Caco-2 (cell line): ENCODE data around the gene ACOX1. TPM values are rescaled to one million over a fixed set of nuclear protein-coding genes. Genes with fewer than 3 reads are reported as not detected.

ENCODE experiments used
- BruUV-seq: library from RNA; stranded (reverse); fragments of 400-500 nt; replicated peaks from 2 replicates; lab custom pipeline; 2021; lab: Mats Ljungman, UMichigan
- CTCF ChIA-PET: fragments of 300-600 bp; sonication (Branson Sonifier 250); formaldehyde crosslinking; loops from one replicate; lab custom pipeline; 2022; ENCODE audit warnings: antibody characterized with exemption; lab: Charles Lee
- POLR2A ChIA-PET: fragments of 300-600 bp; sonication (Branson Sonifier 250); formaldehyde crosslinking; loops from one replicate; lab custom pipeline; 2022; ENCODE audit warnings: antibody characterized with exemption; lab: Charles Lee
- DNase-seq, 2 experiments: peaks; one replicate each; pipeline versions ENCODE4 v3.0.0 to v3.0.0-alpha.2; 2020 to 2022
- H3K27me3 ChIP-seq: replicated peaks from 2 replicates; pipeline ENCODE4 v1.6.0; 2011; ENCODE audit warnings: low read length; ENCODE audit not compliant: control insufficient read depth, insufficient read depth
- H3K36me3 ChIP-seq: 2 replicates; pipeline ENCODE4 v1.5.1; 2011; ENCODE audit warnings: low read length; ENCODE audit not compliant: control insufficient read depth, insufficient read depth
- H3K4me1 ChIP-seq: fragments of 250-450 bp; sonication (Bioruptor Pico); 2 replicates; pipeline ENCODE4 v1.5.1; 2020; ENCODE audit warnings: mild to moderate bottlenecking
- H3K4me3 ChIP-seq: 2 replicates; pipeline ENCODE4 v1.5.1; 2011; ENCODE audit warnings: low read depth, mild to moderate bottlenecking, control low read depth, low read length
- H3K9me3 ChIP-seq: fragments of 250-450 bp; sonication (Bioruptor Pico); 2 replicates; pipeline ENCODE4 v1.5.1; 2020; ENCODE audit warnings: mild to moderate bottlenecking, moderate library complexity
- H3K27ac Mint-ChIP-seq: one replicate; pipeline ENCODE4 v1.8.0; 2022; ENCODE audit warnings: mixed read lengths; ENCODE audit not compliant: unreplicated experiment
- H3K27me3 Mint-ChIP-seq: one replicate; pipeline ENCODE4 v1.8.0; 2022; ENCODE audit warnings: mixed read lengths; ENCODE audit not compliant: insufficient read depth, unreplicated experiment
- H3K36me3 Mint-ChIP-seq: one replicate; pipeline ENCODE4 v1.8.0; 2022; ENCODE audit warnings: mild to moderate bottlenecking, mixed read lengths; ENCODE audit not compliant: insufficient read depth, unreplicated experiment
- H3K4me1 Mint-ChIP-seq: one replicate; pipeline ENCODE4 v1.8.0; 2022; ENCODE audit warnings: low read depth, mixed read lengths; ENCODE audit not compliant: unreplicated experiment
- H3K4me3 Mint-ChIP-seq: one replicate; pipeline ENCODE4 v1.8.0; 2022; ENCODE audit warnings: mild to moderate bottlenecking, moderate library complexity, mixed read lengths; ENCODE audit not compliant: unreplicated experiment
- H3K9me3 Mint-ChIP-seq: one replicate; pipeline ENCODE4 v1.8.0; 2022; ENCODE audit warnings: mixed read lengths; ENCODE audit not compliant: unreplicated experiment
- intact Hi-C: fragments of 100-400 bp; cut with micrococcal nuclease; formaldehyde crosslinking; loops from one replicate; pipeline ENCODE4 v1.10.0; 2022; ENCODE audit not compliant: unreplicated experiment
- total RNA-seq: library from RNA; stranded (reverse); gene quantifications from 2 replicates; pipeline ENCODE4 v1.2.3, GENCODE V29; 2022
- TF ChIP-seq, protein P1 (sequence below), 2 experiments: fragments of 200-600 bp in 1 of 2; IDR thresholded peaks; 1 replicate in 1 of 2; 2 replicates in 1 of 2; pipeline versions ENCODE4 v1.5.1 to v1.8.0; 2011 to 2022; ENCODE audit warnings: antibody characterized with exemption in 1 of 2, control low read depth in 1 of 2, inconsistent platforms in 1 of 2, low read depth in 1 of 2, low read length in 1 of 2, mild to moderate bottlenecking in 1 of 2, moderate library complexity in 1 of 2; ENCODE audit not compliant: insufficient read depth in 1 of 2, severe bottlenecking in 1 of 2, unreplicated experiment in 1 of 2

Gene ACOX1
- total RNA-seq, 1 experiment from 2014 or later: 48.3 TPM

GRCh38 chr17:75950855-75951554, 28.0 kb downstream of the ACOX1 start:
- Histone ChIP-seq H3K4me1 (no peaks in the 10 kb centered on the region), H3K4me3 (no peak overlapping the region), H3K9me3 (no peaks in the 10 kb centered on the region), H3K27me3 (no peaks in the 10 kb centered on the region), H3K36me3 (0 out of 2 replicates have a peak, but pooled peaks cover 1% of the 10 kb centered on the region)
- Mint-ChIP-seq H3K4me3 (no peak overlapping the region), H3K4me1 (no peaks in the 10 kb centered on the region), H3K27ac (no peak overlapping the region), H3K27me3 (no peaks in the 10 kb centered on the region), H3K9me3 (no peaks in the 10 kb centered on the region), H3K36me3 (peaks cover 86% of the 10 kb centered on the region)
- no peak for DNase-seq
- ChIA-PET POLR2A (no interaction called here), CTCF (no interaction called here)
- BruUV-seq: no TSS peak
- TF ChIP-seq, protein P1, sequence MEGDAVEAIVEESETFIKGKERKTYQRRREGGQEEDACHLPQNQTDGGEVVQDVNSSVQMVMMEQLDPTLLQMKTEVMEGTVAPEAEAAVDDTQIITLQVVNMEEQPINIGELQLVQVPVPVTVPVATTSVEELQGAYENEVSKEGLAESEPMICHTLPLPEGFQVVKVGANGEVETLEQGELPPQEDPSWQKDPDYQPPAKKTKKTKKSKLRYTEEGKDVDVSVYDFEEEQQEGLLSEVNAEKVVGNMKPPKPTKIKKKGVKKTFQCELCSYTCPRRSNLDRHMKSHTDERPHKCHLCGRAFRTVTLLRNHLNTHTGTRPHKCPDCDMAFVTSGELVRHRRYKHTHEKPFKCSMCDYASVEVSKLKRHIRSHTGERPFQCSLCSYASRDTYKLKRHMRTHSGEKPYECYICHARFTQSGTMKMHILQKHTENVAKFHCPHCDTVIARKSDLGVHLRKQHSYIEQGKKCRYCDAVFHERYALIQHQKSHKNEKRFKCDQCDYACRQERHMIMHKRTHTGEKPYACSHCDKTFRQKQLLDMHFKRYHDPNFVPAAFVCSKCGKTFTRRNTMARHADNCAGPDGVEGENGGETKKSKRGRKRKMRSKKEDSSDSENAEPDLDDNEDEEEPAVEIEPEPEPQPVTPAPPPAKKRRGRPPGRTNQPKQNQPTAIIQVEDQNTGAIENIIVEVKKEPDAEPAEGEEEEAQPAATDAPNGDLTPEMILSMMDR (IDR thresholded peaks at IDR 0.05; ENCODE audit: insufficient read depth in 1 of 2, low read depth in 1 of 2, low read length in 1 of 2, severe bottlenecking in 1 of 2, unreplicated experiment in 1 of 2): no peak
- intact Hi-C loops: no loop called here

DNA sequence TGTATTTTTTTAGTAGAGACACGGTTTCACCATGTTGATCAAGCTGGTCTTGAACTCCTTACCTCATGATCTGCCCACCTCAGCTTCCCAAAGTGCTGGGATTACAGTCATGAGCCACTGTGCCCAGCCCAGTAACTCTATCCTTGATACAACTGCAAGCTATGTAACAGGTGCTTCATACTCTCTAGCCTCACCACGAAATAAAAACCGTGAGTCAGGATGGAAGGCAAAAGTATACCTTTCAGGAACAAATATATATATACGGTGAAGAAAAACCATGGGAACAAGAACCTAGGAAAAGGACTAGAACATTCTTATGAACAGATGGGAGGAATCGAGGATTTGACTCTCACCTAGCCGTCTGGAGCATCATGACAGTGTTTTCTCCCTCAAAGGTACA, 28.5 kb downstream of the ACOX1 start:
- CTCF ChIA-PET: no interaction called here

DNA sequence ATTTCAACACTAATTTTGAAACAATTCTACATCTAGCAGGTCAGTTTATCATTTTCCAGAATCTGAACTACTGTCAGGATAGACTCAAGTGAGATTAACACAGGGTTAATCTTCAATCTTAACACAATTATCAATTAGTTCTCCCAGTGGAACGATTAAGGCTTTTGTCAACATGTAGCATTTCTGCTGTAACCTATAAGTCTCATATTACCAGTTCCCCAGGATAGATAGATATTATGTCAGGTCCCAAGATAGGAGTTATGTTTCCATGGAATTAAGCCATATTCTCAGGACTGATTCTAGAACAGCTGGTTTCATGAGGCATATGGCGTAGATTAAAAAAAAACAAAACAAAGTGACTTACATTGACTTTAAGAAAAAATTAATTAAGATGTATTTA, 33.8 kb downstream of the ACOX1 start:
- no peaks in the 10 kb centered on the region for H3K9me3 Mint-ChIP-seq
- H3K4me3 Mint-ChIP-seq: no peak overlapping the region
- no peaks in the 10 kb centered on the region for H3K4me1 ChIP-seq
- intact Hi-C loops: no loop called here
- BruUV-seq: no TSS peak
- H3K27me3 Mint-ChIP-seq: no peaks in the 10 kb centered on the region
- H3K9me3 ChIP-seq: no peaks in the 10 kb centered on the region
- H3K36me3 Mint-ChIP-seq: peaks cover 51% of the 10 kb centered on the region
- CTCF ChIA-PET: no interaction called here
- H3K27ac Mint-ChIP-seq: no peak overlapping the region
- H3K36me3 ChIP-seq: no peaks in the 10 kb centered on the region; the same call in none of the 2 replicates
- no peak for DNase-seq
- no peaks in the 10 kb centered on the region for H3K4me1 Mint-ChIP-seq
- POLR2A ChIA-PET: interaction anchor here (0.7 kb wide), 1 partner anchor 127 kb away, joined by 3 read pairs; the partner anchor contains the start of gene SRP68
- TF ChIP-seq, protein P1 (IDR thresholded peaks at IDR 0.05; ENCODE audit: insufficient read depth in 1 of 2, low read depth in 1 of 2, low read length in 1 of 2, severe bottlenecking in 1 of 2, unreplicated experiment in 1 of 2): no peak
- H3K27me3 ChIP-seq: no peaks in the 10 kb centered on the region
- no peak overlapping the region for H3K4me3 ChIP-seq

More for the DNA sequence above, 28.5 kb downstream of the ACOX1 start:
- TF ChIP-seq, protein P1 (IDR thresholded peaks at IDR 0.05; ENCODE audit: insufficient read depth in 1 of 2, low read depth in 1 of 2, low read length in 1 of 2, severe bottlenecking in 1 of 2, unreplicated experiment in 1 of 2): no peak
- intact Hi-C loops: no loop called here
- Mint-ChIP-seq H3K4me1 (no peaks in the 10 kb centered on the region), H3K36me3 (peaks cover 83% of the 10 kb centered on the region), H3K27me3 (no peaks in the 10 kb centered on the region), H3K4me3 (no peak overlapping the region), H3K27ac (no peak overlapping the region), H3K9me3 (no peaks in the 10 kb centered on the region)
- H3K9me3 ChIP-seq: no peaks in the 10 kb centered on the region
- H3K4me3 ChIP-seq: no peak overlapping the region
- no peak for DNase-seq
- no peaks in the 10 kb centered on the region for H3K4me1 ChIP-seq
- BruUV-seq: no TSS peak
- 0 out of 2 replicates have a peak, but pooled peaks cover 1% of the 10 kb centered on the region for H3K36me3 ChIP-seq
- POLR2A ChIA-PET: no interaction called here
- H3K27me3 ChIP-seq: no peaks in the 10 kb centered on the region
